Stimulated activated CD4-positive, alpha-beta T cell treated with anti-CD3 and anti-CD28 coated beads, Interleukin-4, amount 100 ng/mL, for 48 hours (primary cell): Measurements from ENCODE around the gene RNF217.
"Not testable (repeated sequence)": the region's sequence is repeated elsewhere in the genome, so short reads cannot be mapped to it uniquely, and the experiment has no call there.

ENCODE experiments used
- DNase-seq, 2 donors: peaks; one replicate each; pipeline ENCODE4 v3.0.0-alpha.2; 2020; ENCODE audit warnings: low read depth in 2 of 2

RNF217 gene

GRCh38 chr6:125057392-125058246 lies 95.4 kb downstream of the RNF217 start:
- DNase-seq, result no peak

DNA sequence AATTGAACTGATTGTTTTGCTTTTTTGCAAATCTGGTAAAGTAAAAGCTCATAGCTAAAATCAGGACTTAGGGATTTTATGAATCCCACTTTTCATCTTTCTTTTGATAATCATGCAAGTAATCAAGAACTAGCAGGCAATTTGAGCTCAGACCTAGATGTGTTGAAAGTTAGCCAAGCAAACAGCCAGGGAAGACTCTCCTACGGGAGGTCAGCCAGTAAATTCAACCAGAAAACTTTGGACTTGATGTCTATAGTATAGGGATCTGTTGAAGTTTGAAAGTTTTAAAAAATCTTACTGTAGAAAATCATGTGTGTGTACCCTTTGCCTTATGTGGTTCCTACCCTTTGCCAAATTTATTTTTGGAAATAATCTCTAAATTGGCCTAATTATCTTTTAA lies 96.3 kb downstream of the RNF217 start:
- no peak for DNase-seq

GRCh38 chr6:125063307-125063706 lies 101.1 kb downstream of the RNF217 start:
- no peak for DNase-seq

- DNase-seq, result no peak
Measured at GRCh38 chr6:125066140-125066539, 103.9 kb downstream of the RNF217 start.

- no peak for DNase-seq
Measured at GRCh38 chr6:125066964-125067363, 104.7 kb downstream of the RNF217 start.

DNA sequence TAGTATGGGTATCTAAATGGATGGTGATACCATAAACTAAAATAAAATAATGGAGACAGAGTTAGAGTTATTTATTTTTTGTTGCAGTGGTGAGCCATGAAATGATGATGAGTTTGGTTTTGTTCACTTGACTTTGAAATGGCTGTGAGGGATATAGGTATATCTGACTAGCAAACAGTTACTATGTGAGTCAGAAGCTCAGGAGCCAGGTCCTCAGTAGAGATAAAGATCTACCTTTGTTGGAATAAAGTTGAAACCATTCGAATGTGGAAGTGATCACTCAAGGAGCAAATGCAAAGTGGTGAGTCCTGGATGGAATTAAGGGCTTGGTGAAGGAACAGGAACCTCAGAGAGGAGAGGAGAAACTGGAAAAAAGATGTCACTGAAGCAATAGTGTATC lies 105.3 kb downstream of the RNF217 start:
- DNase-seq, result no peak

- no peak for DNase-seq
Measured at GRCh38 chr6:125073071-125073470, 110.8 kb downstream of the RNF217 start.

- DNase-seq, result no peak
Measured at GRCh38 chr6:125074120-125074519, 111.9 kb downstream of the RNF217 start.

GRCh38 chr6:125075073-125075472 lies 112.8 kb downstream of the RNF217 start:
- DNase-seq, result not testable (repeated sequence)

DNA sequence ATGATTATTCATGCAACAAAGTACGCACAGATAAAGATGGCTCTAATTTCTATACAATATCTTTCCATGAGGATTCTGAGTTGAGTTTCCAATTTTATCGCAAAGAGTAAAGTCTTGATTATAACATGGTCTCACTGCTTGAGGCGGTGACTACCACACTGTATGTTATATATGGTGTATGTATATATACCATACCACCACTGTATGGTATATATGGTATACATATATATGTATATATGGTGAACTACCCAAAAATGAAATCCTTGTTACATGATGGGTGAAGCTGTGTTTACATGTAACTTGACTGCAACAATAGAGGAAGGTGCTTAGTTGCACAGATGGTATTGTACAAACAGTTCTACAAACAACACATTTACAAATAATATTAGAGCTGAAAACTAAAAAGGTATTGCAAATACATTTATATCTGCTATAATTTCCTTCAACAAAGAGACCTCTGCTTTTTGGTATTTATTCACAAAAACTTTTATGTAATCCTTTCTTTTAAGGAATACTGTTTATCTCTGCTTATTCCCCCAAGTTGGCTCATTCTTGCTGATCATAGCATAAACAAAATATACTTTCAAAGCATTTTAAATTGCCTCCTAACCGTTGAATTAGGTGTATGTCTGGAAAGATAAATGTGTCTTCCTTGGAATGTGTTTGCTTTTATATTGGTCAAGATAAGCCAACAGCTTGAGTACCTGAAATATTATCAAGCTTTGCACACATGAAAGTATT lies 113.7 kb downstream of the RNF217 start:
- no peak for DNase-seq

- no peak for DNase-seq
Measured at GRCh38 chr6:125076482-125076742, 114.2 kb downstream of the RNF217 start.

- no peak for DNase-seq
Measured at GRCh38 chr6:125077453-125077852, 115.2 kb downstream of the RNF217 start.

DNA sequence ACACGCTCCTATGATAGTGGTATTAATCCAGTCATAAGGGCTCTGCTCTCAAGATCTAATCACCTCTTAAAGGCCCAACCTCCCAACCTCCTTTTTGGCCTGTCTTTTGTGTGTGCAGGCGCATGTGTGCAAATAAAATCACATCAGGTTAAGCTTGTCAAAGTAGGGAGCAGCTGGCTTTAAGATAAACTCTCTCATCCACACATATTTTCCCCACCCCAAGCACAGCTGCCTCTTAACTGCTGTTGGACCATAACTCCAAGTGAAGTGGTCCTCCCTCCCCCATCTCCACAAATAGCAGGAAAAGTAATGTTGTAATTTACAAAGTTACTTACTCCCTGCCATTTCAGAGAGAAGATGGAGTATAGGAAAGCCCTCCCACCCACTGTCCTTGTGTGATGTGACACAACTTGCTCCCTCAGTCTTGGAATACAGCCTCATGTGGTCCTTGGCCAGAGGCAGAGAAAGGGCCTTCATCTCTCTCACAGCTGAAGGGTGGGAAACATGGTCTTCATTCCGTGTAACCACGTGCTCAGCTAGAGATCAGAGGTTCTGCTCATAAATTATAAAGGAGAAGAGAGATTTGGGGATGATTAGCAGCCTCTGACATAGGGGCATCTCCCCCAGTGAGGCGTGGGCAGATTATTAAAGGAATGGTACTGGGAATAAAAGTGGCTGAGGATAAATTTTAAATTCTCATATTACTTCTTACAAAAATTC lies 116.5 kb downstream of the RNF217 start:
- no peak for DNase-seq

GRCh38 chr6:125082908-125083683 lies 120.9 kb downstream of the RNF217 start:
- no peak for DNase-seq

GRCh38 chr6:125083684-125083990 lies 121.4 kb downstream of the RNF217 start:
- DNase-seq, result no peak

GRCh38 chr6:125086716-125087115 lies 124.5 kb downstream of the RNF217 start:
- DNase-seq, result no peak

- DNase-seq, result no peak
Measured at GRCh38 chr6:125088963-125089362, 126.7 kb downstream of the RNF217 start.

DNA sequence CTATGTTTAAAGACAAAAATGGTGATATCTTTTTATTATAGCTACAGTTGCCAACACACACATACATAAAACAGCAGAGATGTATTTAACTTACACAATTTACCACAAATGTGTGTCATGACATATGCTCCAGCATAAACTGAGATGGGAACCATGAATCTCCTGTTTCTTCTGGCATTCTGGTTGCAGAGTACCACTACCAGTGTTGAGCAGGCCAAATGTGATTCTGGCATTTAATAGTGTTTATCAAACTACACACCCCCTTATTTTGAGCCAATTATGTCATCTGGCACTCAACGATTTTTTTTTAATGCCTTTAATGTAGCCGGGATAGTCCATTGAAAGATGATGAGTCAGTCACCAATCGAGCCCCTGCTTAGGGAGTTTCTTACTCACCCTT lies 132.3 kb downstream of the RNF217 start:
- no peak for DNase-seq

GRCh38 chr6:125095580-125096301 lies 133.5 kb downstream of the RNF217 start:
- no peak for DNase-seq

GRCh38 chr6:125097186-125097585 lies 134.9 kb downstream of the RNF217 start:
- DNase-seq, result no peak

DNA sequence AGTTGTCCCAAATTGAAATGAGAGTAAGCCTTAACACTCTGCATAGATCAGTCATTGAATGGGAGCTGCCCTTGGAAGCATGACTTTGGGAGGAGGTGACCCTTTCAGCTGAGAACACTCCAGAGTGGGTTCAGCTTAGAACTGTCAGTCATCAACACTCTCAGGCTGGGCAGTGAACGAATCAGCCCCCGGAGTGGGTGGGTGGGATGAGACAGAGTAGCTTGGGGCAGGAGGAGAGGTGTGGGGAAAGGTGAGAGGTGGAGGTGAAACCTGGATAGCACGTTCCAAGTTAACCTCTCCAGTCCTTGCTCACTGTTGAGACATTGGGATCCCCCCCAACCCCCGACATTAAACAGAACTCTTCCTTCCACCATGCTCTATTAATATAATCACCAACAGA lies 136.0 kb downstream of the RNF217 start:
- DNase-seq, result no peak
